ENCODE data around the gene EFCAB9.

EFCAB9 gene

GRCh38 chr5:172251419-172251818 is 57.4 kb downstream of the EFCAB9 start:
- DNase-seq, result no peak
- H3K79me2 ChIP-seq (ENCODE audit: low read length), result no peaks in the 10 kb centered on the region
- H3K9ac ChIP-seq (ENCODE audit: low read length), result no peak overlapping the region
- no peak overlapping the region for H2AFZ ChIP-seq (ENCODE audit: low read length)
- H3F3A ChIP-seq (ENCODE audit: insufficient read depth, low read length), result no peaks in the 10 kb centered on the region
- H3K9me3 ChIP-seq (replicated peaks; ENCODE audit: insufficient read depth, low read length), result no peaks in the 10 kb centered on the region
- no peak overlapping the region for H3K4me3 ChIP-seq (ENCODE audit: low read length)
- H3K27ac ChIP-seq (ENCODE audit: low read length), result no peak overlapping the region
- H3K27me3 ChIP-seq (replicated peaks; ENCODE audit: insufficient read depth, low read length), result no peaks in the 10 kb centered on the region
- no peaks in the 10 kb centered on the region for H3K9me2 ChIP-seq (replicated peaks; ENCODE audit: insufficient read depth, low read length)
- TF ChIP-seq EZH2phosphoT487 (IDR thresholded peaks at IDR 0.05; ENCODE audit: low read length), result no peak
- TF ChIP-seq CTCF (IDR thresholded peaks at IDR 0.05; ENCODE audit: low read length), result no peak
- H3K4me2 ChIP-seq (ENCODE audit: low read depth, low read length), result no peak overlapping the region
- no peaks in the 10 kb centered on the region for H3K4me1 ChIP-seq (ENCODE audit: low read length)
- peaks cover 3% of the 10 kb centered on the region; the same call in 1 of the 2 replicates for H3K36me3 ChIP-seq (replicated peaks; ENCODE audit: insufficient read depth, low read length)
- no peaks in the 10 kb centered on the region for H4K20me1 ChIP-seq (ENCODE audit: insufficient read depth, low read length)

GRCh38 chr5:172252501-172252900 is 58.5 kb downstream of the EFCAB9 start:
- Histone ChIP-seq H3K27me3 (replicated peaks; ENCODE audit: insufficient read depth, low read length) (no peaks in the 10 kb centered on the region), H3K9ac (ENCODE audit: low read length) (no peak overlapping the region), H3K36me3 (replicated peaks; ENCODE audit: insufficient read depth, low read length) (peaks cover 3% of the 10 kb centered on the region; the same call in 1 of the 2 replicates), H3K27ac (ENCODE audit: low read length) (no peak overlapping the region), H4K20me1 (ENCODE audit: insufficient read depth, low read length) (no peaks in the 10 kb centered on the region), H3K9me2 (replicated peaks; ENCODE audit: insufficient read depth, low read length) (no peaks in the 10 kb centered on the region), H3F3A (ENCODE audit: insufficient read depth, low read length) (no peaks in the 10 kb centered on the region), H3K4me1 (ENCODE audit: low read length) (no peaks in the 10 kb centered on the region), H3K4me3 (ENCODE audit: low read length) (no peak overlapping the region), H3K4me2 (ENCODE audit: low read depth, low read length) (no peak overlapping the region), H3K9me3 (replicated peaks; ENCODE audit: insufficient read depth, low read length) (no peaks in the 10 kb centered on the region), H2AFZ (ENCODE audit: low read length) (no peak overlapping the region), H3K79me2 (ENCODE audit: low read length) (no peaks in the 10 kb centered on the region)
- DNase-seq, result no peak
- TF ChIP-seq EZH2 (optimal IDR thresholded peaks at IDR 0.05; ENCODE audit: low read depth, low read length), result no peak
- no peak for TF ChIP-seq EZH2phosphoT487 (IDR thresholded peaks at IDR 0.05; ENCODE audit: low read length)
- TF ChIP-seq CTCF (IDR thresholded peaks at IDR 0.05; ENCODE audit: low read length), result no peak

Measured in MM.1S (cell line).